GM12865 (cell line): ENCODE data around the gene RNF6.

ENCODE experiments used
- DNase-seq: peaks from one replicate; pipeline ENCODE4 v3.0.0; 2010; ENCODE audit warnings: low read depth
- H3K4me3 ChIP-seq: 2 replicates; pipeline ENCODE4 v1.5.1; 2011; ENCODE audit warnings: mild to moderate bottlenecking, low read depth, low read length, control low read depth
- CTCF ChIP-seq: IDR thresholded peaks from 2 replicates; pipeline ENCODE4 v1.5.1; 2011; ENCODE audit warnings: low read length, control low read depth, low read depth, inconsistent platforms; ENCODE audit not compliant: insufficient read depth; ENCODE audit errors: missing control alignments

The RNF6 gene

GRCh38 chr13:26216042-26216441 lies 6.1 kb downstream of the RNF6 start:
- no peak for DNase-seq
- H3K4me3 ChIP-seq = no peak overlapping the region
- TF ChIP-seq CTCF = no peak

- no peak for DNase-seq
- no peak for TF ChIP-seq CTCF
- H3K4me3 ChIP-seq = no peak overlapping the region
Observed at GRCh38 chr13:26213982-26214381, 8.1 kb downstream of the RNF6 start.

GRCh38 chr13:26213345-26213744 lies 8.8 kb downstream of the RNF6 start:
- DNase-seq = no peak
- no peak for TF ChIP-seq CTCF
- no peak overlapping the region for H3K4me3 ChIP-seq

GRCh38 chr13:26208287-26208686 lies 13.8 kb downstream of the RNF6 start:
- no peak for DNase-seq
- TF ChIP-seq CTCF = no peak
- no peak overlapping the region for H3K4me3 ChIP-seq

GRCh38 chr13:26202365-26202972 lies 19.6 kb downstream of the RNF6 start:
- no peak overlapping the region for H3K4me3 ChIP-seq
- no peak for DNase-seq
- no peak for TF ChIP-seq CTCF

- H3K4me3 ChIP-seq = no peak overlapping the region
Observed at GRCh38 chr13:26200811-26201210, 21.3 kb downstream of the RNF6 start.

More at GRCh38 chr13:26200811-26201210, 21.3 kb downstream of the RNF6 start:
- no peak for TF ChIP-seq CTCF
- DNase-seq = no peak
